ENCODE data around the gene FIGN. TPM values are rescaled to one million over a fixed set of nuclear protein-coding genes. Genes with fewer than 3 reads are reported as not detected.

FIGN gene
- total and polyA plus RNA-seq, 12 donors: 2.1 to 17.0 (median 11.9) TPM

DNA sequence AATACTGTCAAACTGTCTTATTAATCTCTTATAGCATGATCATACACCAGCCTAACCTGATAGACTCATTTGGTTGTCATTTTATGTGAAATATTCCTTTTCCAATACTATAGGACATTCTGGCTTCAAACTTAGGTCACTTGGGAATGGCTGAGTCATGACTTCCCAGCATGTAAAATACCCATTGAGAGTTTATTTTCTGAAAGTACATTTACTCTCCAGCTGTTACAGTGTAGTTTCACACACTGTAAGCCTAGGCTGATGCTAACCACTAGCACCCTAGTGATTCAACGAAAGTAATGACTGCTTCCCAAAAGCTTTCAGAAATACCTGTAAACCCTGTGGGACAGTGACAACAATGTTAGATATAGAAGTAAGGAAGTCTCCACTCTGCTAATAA lies 93.8 kb downstream of the FIGN start:
- no peak overlapping the region for H3K27ac ChIP-seq
- no peak for DNase-seq
- no peak overlapping the region for H3K4me3 ChIP-seq
- H3K9me3 ChIP-seq: no peaks in the 10 kb centered on the region
- no peaks in the 10 kb centered on the region for H3K36me3 ChIP-seq
- WGBS, 2 donors: 67 to 86% methylated on average over 1 of the region's 1 CpG
- no peaks in the 10 kb centered on the region for H3K27me3 ChIP-seq
- H3K4me1 ChIP-seq: peaks cover 4 to 46% (median 14%) of the 10 kb centered on the region in 9 donors
- ATAC-seq: peak in 2 of 8 donors; percentile 35 to 37
- intact Hi-C loops (cut with DNase I): no loop called here
- TF ChIP-seq, protein P1, sequence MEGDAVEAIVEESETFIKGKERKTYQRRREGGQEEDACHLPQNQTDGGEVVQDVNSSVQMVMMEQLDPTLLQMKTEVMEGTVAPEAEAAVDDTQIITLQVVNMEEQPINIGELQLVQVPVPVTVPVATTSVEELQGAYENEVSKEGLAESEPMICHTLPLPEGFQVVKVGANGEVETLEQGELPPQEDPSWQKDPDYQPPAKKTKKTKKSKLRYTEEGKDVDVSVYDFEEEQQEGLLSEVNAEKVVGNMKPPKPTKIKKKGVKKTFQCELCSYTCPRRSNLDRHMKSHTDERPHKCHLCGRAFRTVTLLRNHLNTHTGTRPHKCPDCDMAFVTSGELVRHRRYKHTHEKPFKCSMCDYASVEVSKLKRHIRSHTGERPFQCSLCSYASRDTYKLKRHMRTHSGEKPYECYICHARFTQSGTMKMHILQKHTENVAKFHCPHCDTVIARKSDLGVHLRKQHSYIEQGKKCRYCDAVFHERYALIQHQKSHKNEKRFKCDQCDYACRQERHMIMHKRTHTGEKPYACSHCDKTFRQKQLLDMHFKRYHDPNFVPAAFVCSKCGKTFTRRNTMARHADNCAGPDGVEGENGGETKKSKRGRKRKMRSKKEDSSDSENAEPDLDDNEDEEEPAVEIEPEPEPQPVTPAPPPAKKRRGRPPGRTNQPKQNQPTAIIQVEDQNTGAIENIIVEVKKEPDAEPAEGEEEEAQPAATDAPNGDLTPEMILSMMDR (IDR thresholded peaks at IDR 0.05): no peak

DNA sequence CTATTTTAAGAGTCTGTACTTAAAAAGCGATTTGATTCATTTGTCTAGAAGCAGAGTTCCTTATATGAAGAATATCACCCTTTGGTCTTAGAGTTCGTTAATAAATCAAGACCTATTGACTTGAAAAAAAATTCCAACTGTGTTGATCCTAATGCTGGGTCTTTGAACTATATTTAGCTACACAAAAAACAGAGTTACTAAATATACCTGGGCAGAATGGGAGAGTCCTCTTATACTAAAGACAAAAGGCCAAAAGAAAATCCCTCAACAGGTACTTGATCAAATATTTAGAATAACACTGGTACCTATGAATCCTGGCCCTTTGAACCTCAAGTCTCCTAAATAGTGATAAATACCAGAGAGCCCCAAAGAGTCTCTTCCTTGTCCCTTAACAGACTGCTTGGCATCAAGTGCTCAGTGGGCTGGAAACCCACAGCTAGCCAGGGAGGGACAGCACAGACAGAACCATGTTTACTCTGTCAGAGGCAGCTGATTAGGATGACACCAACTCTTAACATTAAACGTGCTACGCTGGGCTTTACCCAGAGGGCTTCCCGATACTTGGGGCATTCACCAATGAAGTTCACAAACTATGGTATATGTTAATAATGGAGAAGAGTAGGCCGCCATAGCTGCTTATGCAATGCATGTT lies 95.1 kb downstream of the FIGN start:
- DNase-seq (no peak), ATAC-seq (peak in 7 of 8 donors; percentile 34 to 85 (median 52))
- H3K36me3 ChIP-seq: no peaks in the 10 kb centered on the region
- H3K4me3 ChIP-seq: no peak overlapping the region
- peak overlapping the region in 5 of 10 donors; percentile 11 to 53 (median 25) for H3K27ac ChIP-seq
- 53 to 66% methylated on average over 6 of the region's 6 CpGs for WGBS, 2 donors
- H3K4me1 ChIP-seq: peaks cover 4 to 35% (median 11%) of the 10 kb centered on the region in 9 donors
- TF ChIP-seq, protein P1 (IDR thresholded peaks at IDR 0.05): no peak
- no peaks in the 10 kb centered on the region for H3K27me3 ChIP-seq
- intact Hi-C loops (cut with DNase I): no loop called here
- no peaks in the 10 kb centered on the region for H3K9me3 ChIP-seq

DNA sequence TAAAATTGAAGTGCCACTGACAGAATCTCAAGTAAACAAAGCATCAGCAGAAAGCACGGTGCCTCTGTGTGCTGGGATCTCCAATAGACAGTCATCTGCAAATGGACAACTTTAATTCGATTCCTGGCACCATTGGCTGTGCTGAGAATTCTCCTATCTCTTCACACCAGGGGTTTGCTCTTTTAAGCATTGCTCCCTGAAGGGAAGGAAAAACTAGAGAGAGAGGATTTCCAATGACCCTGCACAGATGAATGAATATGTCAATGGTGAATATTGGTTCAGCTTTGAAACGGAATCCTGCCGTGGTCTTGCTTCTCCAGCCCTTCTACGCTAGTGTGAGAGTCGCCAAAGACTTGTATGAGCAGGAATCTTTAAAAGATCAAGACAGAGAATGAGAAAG lies 97.9 kb downstream of the FIGN start:
- H3K27ac ChIP-seq: peak overlapping the region in 1 of 10 donors; percentile 22
- TF ChIP-seq, protein P1 (IDR thresholded peaks at IDR 0.05): no peak
- H3K4me1 ChIP-seq: peaks cover 4 to 35% (median 11%) of the 10 kb centered on the region in 9 donors
- intact Hi-C loops (cut with DNase I): no loop called here
- H3K4me3 ChIP-seq: no peak overlapping the region
- no peak for ATAC-seq
- no peaks in the 10 kb centered on the region for H3K36me3 ChIP-seq
- H3K27me3 ChIP-seq: no peaks in the 10 kb centered on the region
- WGBS, 2 donors: 63% methylated on average over 6 of the region's 6 CpGs
- no peaks in the 10 kb centered on the region for H3K9me3 ChIP-seq
- no peak for DNase-seq

DNA sequence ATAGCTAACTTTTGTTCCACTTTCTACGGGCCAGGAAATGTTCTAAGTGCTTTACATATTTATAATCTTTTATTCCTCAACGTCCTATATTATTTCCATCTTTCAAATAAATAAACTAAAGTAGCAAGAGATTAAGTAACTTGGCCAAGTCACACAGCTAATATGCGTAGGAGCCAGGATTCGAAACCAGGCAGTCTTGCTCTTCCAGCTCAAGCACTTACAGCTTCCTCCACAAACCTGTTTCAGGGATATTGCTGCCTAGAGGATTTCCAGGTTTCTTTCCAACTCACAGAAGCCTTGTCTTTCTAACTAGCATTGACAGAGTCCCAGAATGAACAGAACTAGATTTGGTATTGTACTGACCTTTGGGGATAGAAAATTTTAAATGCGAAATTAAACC lies 102.5 kb downstream of the FIGN start:
- intact Hi-C loops (cut with DNase I): no loop called here

More for the DNA sequence above, 102.5 kb downstream of the FIGN start:
- ATAC-seq: no peak
- Histone ChIP-seq H3K9me3 (no peaks in the 10 kb centered on the region), H3K27ac (no peak overlapping the region), H3K4me3 (no peak overlapping the region), H3K36me3 (no peaks in the 10 kb centered on the region), H3K27me3 (no peaks in the 10 kb centered on the region), H3K4me1 (peaks cover 0 to 11% (median 3%) of the 10 kb centered on the region in 9 donors)
- DNase-seq: no peak
- 86 to 87% methylated on average over 5 of the region's 5 CpGs for WGBS, 2 donors
- TF ChIP-seq, protein P1 (IDR thresholded peaks at IDR 0.05): no peak

Data from heart right ventricle (tissue), 16 donors.